Daoy (cell line): ENCODE measurements around the gene C1orf94. TPM values are rescaled to one million over a fixed set of nuclear protein-coding genes. Genes with fewer than 3 reads are reported as not detected.

Source experiments
- DNase-seq: peaks from one replicate; pipeline ENCODE4 v3.0.0-alpha.2; 2015; ENCODE audit warnings: low read depth
- total RNA-seq: library from RNA; depleted of rRNA; stranded (reverse); fragments of >200 nt; shearing (Covaris generic); gene quantifications from 2 replicates; pipeline ENCODE4 v1.2.3, GENCODE V29; 2014; rRNA removed

Gene C1orf94
- total RNA-seq, 1 experiment from 2014 or later: 0.06 TPM

- no peak for DNase-seq
Measured at GRCh38 chr1:34262023-34262853, 85.5 kb downstream of the C1orf94 start.

- no peak for DNase-seq
Measured at GRCh38 chr1:34262921-34263320, 86.2 kb downstream of the C1orf94 start.

GRCh38 chr1:34263406-34263805, 86.7 kb downstream of the C1orf94 start:
- no peak for DNase-seq

- no peak for DNase-seq
Measured at GRCh38 chr1:34265396-34265795, 88.7 kb downstream of the C1orf94 start.

- DNase-seq: peak; percentile 61
Measured at GRCh38 chr1:34266127-34266951, 89.6 kb downstream of the C1orf94 start.

DNA sequence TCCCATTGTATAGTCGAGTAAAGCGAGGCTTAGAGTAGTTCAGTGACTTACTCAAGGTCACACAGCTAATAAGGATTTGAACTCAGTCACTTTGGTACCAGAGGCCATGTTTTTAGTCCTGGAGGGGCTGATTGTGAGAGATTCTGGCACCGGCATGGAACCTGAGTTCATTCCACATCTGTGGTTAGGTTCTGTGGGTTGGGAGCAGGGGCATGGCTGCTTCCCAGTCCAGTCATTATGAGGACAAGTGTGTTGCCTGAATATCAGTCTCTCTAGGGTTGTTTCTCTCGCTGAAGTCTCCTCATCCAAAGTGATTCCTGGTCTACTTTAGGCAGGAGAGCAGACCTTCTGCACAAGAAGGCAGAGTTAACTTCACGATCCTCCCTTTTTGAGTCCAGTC, 90.6 kb downstream of the C1orf94 start:
- DNase-seq: peak; percentile 49

GRCh38 chr1:34268311-34268954, 91.7 kb downstream of the C1orf94 start:
- DNase-seq: peak; percentile 96

Other genes starting within 250 kb of the C1orf94 start
- gene CSMD2, start 11.7 kb upstream of the C1orf94 start, total RNA-seq: 3.8 and 5.0 TPM in 2 replicates